ENCODE data around the gene SPDYE5.

The SPDYE5 gene

GRCh38 chr7:75534727-75535307, 42.7 kb downstream of the SPDYE5 start:
- no peak overlapping the region for H2AFZ ChIP-seq (ENCODE audit: low read length)
- no peaks in the 10 kb centered on the region for H3F3A ChIP-seq (ENCODE audit: insufficient read depth, low read length)
- no peaks in the 10 kb centered on the region for H3K79me2 ChIP-seq (ENCODE audit: low read length)
- no peaks in the 10 kb centered on the region for H3K27me3 ChIP-seq (replicated peaks; ENCODE audit: insufficient read depth, low read length)
- no peak overlapping the region for H3K4me3 ChIP-seq (ENCODE audit: low read length)
- H3K36me3 ChIP-seq (replicated peaks; ENCODE audit: insufficient read depth, low read length) = no peaks in the 10 kb centered on the region
- no peaks in the 10 kb centered on the region for H4K20me1 ChIP-seq (ENCODE audit: insufficient read depth, low read length)
- H3K4me2 ChIP-seq (ENCODE audit: low read depth, low read length) = no peak overlapping the region
- no peak for DNase-seq
- no peak overlapping the region for H3K9ac ChIP-seq (ENCODE audit: low read length)
- TF ChIP-seq EZH2phosphoT487 (IDR thresholded peaks at IDR 0.05; ENCODE audit: low read length) (no peak), EZH2 (optimal IDR thresholded peaks at IDR 0.05; ENCODE audit: low read depth, low read length) (no peak), CTCF (IDR thresholded peaks at IDR 0.05; ENCODE audit: low read length) (no peak)
- no peaks in the 10 kb centered on the region for H3K4me1 ChIP-seq (ENCODE audit: low read length)
- no peak overlapping the region for H3K27ac ChIP-seq (ENCODE audit: low read length)
- no peaks in the 10 kb centered on the region for H3K9me3 ChIP-seq (replicated peaks; ENCODE audit: insufficient read depth, low read length)
- H3K9me2 ChIP-seq (replicated peaks; ENCODE audit: insufficient read depth, low read length) = no peaks in the 10 kb centered on the region

- Histone ChIP-seq H3K27ac (ENCODE audit: low read length) (no peak overlapping the region), H3K4me1 (ENCODE audit: low read length) (no peaks in the 10 kb centered on the region), H3K4me2 (ENCODE audit: low read depth, low read length) (no peak overlapping the region), H3K36me3 (replicated peaks; ENCODE audit: insufficient read depth, low read length) (no peaks in the 10 kb centered on the region), H3K9me3 (replicated peaks; ENCODE audit: insufficient read depth, low read length) (no peaks in the 10 kb centered on the region), H4K20me1 (ENCODE audit: insufficient read depth, low read length) (no peaks in the 10 kb centered on the region), H3K4me3 (ENCODE audit: low read length) (no peak overlapping the region), H3K9ac (ENCODE audit: low read length) (no peak overlapping the region), H3K27me3 (replicated peaks; ENCODE audit: insufficient read depth, low read length) (no peaks in the 10 kb centered on the region), H3F3A (ENCODE audit: insufficient read depth, low read length) (no peaks in the 10 kb centered on the region), H3K79me2 (ENCODE audit: low read length) (no peaks in the 10 kb centered on the region), H3K9me2 (replicated peaks; ENCODE audit: insufficient read depth, low read length) (no peaks in the 10 kb centered on the region), H2AFZ (ENCODE audit: low read length) (no peak overlapping the region)
- no peak for DNase-seq
- TF ChIP-seq EZH2phosphoT487 (IDR thresholded peaks at IDR 0.05; ENCODE audit: low read length) = no peak
- TF ChIP-seq EZH2 (optimal IDR thresholded peaks at IDR 0.05; ENCODE audit: low read depth, low read length) = no peak
- no peak for TF ChIP-seq CTCF (IDR thresholded peaks at IDR 0.05; ENCODE audit: low read length)
These were observed 44.4 kb downstream of the SPDYE5 start for GRCh38 chr7:75536491-75536890.

DNA sequence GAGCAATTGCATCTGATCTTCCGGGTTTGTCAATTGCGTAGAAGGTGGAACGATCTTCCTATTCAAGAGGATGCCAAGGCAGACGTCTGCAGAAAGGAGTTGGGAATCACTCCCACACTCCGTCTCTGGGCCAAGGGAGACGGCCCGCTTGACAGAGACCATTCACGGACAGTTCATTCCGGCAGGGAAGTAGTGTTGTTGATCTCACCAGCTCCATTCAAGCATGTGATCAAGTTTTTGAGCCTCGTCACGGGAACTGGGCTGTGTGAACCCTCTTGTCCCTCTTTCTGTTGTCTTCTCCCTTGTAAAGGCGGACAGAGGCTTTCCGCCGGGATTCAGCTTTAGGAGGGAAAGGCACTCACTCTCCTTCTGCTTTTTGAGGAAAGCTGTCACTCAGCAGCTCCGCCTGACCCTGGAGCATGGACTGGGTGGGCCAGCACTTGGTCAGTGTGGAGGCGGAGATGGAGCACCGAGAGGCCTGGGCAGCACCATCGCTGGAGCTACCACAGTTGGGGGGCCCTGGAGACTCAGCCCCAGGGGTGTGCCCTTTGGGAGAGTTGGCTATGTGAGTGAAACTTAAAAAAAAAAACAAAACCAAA, 44.9 kb downstream of the SPDYE5 start:
- no peaks in the 10 kb centered on the region for H3K36me3 ChIP-seq (replicated peaks; ENCODE audit: insufficient read depth, low read length)
- no peaks in the 10 kb centered on the region for H3K9me2 ChIP-seq (replicated peaks; ENCODE audit: insufficient read depth, low read length)
- no peak overlapping the region for H3K9ac ChIP-seq (ENCODE audit: low read length)
- no peak overlapping the region for H3K4me3 ChIP-seq (ENCODE audit: low read length)
- H3F3A ChIP-seq (ENCODE audit: insufficient read depth, low read length) = no peaks in the 10 kb centered on the region
- H3K27ac ChIP-seq (ENCODE audit: low read length) = no peak overlapping the region
- H3K4me2 ChIP-seq (ENCODE audit: low read depth, low read length) = no peak overlapping the region
- H3K79me2 ChIP-seq (ENCODE audit: low read length) = no peaks in the 10 kb centered on the region
- no peaks in the 10 kb centered on the region for H4K20me1 ChIP-seq (ENCODE audit: insufficient read depth, low read length)
- DNase-seq = no peak
- H3K9me3 ChIP-seq (replicated peaks; ENCODE audit: insufficient read depth, low read length) = no peaks in the 10 kb centered on the region
- H2AFZ ChIP-seq (ENCODE audit: low read length) = no peak overlapping the region
- no peak for TF ChIP-seq EZH2 (optimal IDR thresholded peaks at IDR 0.05; ENCODE audit: low read depth, low read length)
- TF ChIP-seq EZH2phosphoT487 (IDR thresholded peaks at IDR 0.05; ENCODE audit: low read length) = no peak
- no peak for TF ChIP-seq CTCF (IDR thresholded peaks at IDR 0.05; ENCODE audit: low read length)
- H3K27me3 ChIP-seq (replicated peaks; ENCODE audit: insufficient read depth, low read length) = no peaks in the 10 kb centered on the region
- H3K4me1 ChIP-seq (ENCODE audit: low read length) = no peaks in the 10 kb centered on the region

Measured in MM.1S (cell line).